Suppressor macrophage (primary cell): ENCODE measurements around the gene LSM7.

Experiments used
- DNase-seq, 4 experiments: peaks; one replicate each; pipeline ENCODE4 v3.0.0-alpha.2; 2020 to 2022
- total RNA-seq, 17 experiments: gene quantifications; one replicate each; lab custom pipeline; 2026; ENCODE audit warnings: mixed read lengths in 6 of 17, inconsistent platforms in 3 of 17; lab: John Stamatoyannopoulos, UW

Gene LSM7
- total RNA-seq: 6.1 to 25.4 (median 11.0) reads per million in 17 experiments

- peak; percentile 97 to 99 (median 97) for DNase-seq
These were observed at the start of gene LSM7, which contains the start of gene SPPL2B for GRCh38 chr19:2328401-2329148. LSM7 (minus strand) TSS chr19:2328586; CDS start chr19:2328566, 20 bp downstream. SPPL2B (plus strand) TSS chr19:2328684; CDS start chr19:2328710, 26 bp downstream.

GRCh38 chr19:2376784-2377519 is 48.6 kb upstream of the LSM7 start:
- DNase-seq: no peak

GRCh38 chr19:2375353-2376121 is 47.2 kb upstream of the LSM7 start:
- no peak for DNase-seq

DNA sequence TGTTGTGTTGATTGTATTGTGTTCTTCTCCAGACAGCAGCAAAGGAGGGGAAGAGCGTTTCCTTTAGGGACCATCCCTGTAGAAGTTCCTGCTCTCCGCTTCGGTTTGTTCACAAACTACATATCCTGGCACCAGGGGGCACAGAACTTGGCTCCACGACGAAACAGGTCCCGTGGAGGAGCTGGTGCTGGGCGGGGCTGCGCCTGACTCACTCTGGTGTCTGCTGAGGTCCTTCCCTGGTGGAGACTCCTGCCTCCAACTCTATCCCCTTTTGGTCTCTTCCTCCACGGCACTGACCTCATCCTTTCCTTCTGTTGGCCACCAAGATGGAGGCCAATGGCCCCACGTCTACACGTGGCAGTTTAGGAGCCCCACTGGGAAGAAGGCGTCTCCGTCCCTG is 46.4 kb upstream of the LSM7 start:
- no peak for DNase-seq

DNA sequence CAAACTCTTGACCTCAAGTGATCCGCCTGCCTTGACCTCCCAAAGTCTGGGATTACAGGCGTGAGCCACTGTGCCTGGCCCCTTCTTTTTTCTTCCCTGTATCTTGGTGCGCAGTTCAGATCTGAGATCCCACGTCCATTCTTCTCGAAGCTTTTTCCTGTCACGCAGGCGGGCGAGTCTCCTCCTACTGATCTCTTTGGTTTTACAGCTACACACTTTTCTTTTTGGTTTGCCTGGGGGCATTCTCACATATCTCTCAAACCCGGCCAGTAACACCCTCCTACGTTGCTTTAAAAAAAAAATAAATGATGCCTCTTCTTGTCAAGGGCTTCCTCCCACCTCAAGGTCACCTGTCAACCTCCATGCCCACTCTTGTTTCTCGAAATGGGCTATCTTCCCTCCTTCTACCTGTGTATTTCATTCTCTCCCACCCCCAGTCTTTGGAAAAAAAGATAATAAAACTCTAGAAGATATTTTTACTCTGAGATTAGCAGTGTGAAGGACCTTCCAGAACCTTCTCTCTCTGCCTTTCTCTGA is 43.8 kb upstream of the LSM7 start:
- no peak for DNase-seq

GRCh38 chr19:2371656-2372055 is 43.3 kb upstream of the LSM7 start:
- DNase-seq: peak; percentile 61 to 83 (median 72)

GRCh38 chr19:2365201-2365970 is 37.0 kb upstream of the LSM7 start:
- no peak for DNase-seq

DNA sequence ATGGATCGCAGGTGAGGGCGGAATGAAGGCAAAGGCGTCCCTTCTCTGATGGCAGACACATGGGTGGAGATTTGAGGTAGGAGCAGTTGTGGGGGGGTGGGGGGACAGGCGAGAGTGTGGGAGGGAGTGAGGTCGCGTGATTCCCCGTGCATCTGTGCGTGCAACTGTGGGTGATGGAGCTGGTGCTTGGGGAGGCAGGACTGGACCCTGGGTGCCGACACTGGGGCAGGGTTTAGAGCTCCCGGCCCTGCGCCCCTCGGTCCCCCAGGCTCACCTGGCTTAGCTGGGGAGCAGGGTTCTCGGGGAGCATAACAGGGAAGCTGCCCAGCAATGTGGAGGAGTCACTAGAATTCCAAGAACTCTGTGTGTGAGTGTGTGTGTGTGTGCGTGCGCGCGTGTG is 35.0 kb upstream of the LSM7 start:
- no peak for DNase-seq

DNA sequence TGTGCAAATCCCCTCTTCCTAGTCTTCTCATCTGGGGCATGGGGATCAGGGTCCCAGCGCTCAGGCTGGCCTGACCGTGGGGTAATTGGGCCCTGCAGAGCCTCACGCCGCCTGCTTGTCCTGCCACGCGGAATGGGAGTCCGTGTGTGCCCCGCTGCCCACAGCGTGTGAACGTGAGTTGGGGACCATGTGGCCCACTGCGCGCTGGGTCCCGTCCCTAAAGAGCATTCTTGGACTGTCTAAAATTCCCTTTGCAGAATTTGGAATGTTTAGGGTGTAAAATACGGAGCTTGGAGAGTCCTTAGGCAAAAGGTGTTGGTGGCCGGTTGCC is 34.5 kb upstream of the LSM7 start:
- DNase-seq: no peak

DNA sequence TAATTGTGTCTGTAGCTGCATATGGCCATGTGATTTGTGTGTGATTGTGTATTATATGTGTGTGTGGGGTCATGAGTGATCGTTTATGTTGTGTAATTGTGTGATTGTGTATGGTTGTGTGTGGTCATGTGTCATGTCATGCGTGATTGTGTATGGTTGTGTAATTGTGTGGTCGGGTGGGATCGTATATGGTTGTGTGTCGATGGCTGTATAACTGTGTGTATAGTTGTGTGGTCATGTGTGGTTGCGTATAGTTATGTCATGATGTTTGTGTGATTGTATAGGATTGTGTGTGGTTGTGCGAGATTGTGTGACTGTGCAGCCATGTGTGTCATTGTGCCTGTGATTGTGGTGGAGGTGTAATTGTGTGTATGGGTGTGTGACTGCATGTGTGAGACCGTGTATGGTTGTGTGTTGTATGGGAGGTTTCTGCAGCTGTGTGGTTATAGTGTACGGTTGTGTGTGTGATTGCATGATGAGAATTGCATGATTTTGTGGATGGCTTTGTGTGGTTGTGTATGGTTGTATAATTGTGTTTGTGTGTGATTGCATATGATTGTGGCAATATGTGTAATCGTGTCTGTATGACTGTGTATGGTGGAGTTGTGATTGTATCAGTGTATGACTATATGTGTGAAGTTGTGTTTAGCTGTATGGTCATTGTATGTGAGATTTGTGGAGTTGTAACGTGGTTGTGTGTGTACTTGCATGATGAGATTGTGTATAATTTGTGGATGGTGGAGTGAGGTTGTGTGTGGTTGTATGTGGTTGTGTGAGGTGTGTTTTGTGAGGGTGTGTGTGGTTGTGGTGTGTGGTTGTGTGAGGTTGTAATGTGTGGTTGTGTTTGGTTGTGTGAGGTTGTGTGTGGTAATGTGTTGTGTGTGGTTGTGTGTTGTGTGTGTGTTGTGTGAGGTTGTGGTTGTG is 33.9 kb upstream of the LSM7 start:
- DNase-seq: no peak

DNA sequence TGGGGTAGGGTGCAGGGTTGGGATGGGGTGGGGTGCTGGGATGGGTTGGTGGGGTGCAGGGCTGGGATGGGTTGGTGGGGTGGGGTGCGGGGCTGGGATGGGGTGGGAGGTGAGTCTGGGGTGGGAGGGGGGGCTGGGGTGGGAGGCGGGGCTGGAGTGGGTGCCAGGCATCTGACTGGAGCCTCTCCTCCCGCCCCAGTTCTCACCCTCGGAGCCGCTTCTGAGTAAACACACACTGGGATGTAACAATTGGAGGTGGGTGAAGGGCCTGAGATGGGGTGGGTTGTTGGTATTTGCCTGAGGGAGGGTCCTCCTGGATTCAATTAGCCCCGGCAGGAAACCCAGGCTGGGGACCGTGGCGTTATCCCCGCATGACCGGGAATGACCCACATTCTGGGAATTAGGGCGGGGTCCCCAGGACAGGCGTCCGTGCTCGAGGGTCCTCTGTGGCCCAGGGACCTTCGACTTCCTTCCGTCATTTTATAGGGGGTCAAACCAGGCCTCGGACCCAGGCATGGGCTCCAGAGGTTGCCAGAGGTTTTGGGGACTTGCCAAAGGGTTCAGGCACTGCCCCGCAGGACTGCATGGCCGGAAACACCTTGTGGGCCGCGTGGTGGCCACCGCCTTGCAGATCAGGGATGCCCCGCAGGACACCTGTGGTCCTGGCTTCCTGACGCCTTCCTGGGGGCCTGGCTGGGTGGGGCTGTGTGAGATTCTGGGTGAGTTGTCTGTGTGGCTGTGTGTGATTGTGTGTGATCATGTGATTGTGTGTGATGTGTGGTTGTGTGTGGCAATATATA is 33.1 kb upstream of the LSM7 start:
- DNase-seq: no peak

DNA sequence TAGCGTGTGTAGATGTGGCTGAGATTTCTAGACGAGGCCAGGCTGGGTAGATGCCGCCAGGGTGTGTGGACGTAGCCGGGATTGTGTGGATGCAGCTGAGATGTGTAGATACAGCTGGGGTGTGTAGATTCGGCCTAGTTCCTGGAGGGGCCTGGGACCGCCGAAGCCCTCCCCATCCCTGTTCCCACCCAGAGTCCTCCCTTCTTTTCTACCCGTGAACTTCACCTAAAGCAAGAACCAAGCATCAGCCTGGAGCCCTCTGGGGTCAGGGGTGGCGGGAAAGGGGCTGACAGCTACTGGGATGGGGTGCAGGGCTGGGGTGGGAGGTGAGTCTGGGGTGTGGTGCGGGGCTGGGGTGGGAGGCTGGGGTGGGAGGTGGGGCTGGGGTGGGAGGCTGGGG is 32.4 kb upstream of the LSM7 start:
- DNase-seq: no peak

DNA sequence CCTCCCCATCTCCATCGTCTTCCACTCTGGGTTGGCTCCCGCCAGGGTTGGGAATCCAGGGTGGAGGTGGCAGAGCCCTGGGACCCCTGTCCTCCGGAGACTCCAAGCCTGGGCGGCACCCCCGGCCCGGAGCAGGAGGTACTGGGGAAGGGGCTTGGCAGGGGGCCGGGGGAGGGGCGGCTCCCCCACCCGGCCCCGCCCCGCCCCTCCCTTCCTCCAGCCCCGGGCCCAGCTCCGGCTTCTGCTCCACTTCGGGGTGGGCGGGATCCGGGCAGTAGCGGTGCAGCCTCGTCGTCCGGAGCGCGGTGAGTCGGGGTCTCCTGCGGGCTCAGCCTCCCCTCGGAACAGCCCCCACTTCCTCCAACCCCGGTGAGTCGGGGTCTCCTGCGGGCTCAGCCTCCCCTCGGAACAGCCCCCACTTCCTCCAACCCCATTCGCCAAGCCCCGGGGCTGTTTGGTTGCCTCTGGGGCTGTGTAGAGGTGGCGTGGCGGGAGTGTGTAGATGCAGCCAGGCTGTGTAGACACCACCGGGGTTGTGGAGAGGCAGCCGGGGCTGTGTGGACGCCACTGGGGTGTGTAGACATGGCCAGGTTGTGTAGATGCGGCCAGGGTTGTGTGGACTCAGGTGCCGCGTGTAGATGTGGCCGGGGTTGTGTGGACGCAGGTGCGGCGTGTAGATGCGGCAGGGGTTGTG is 31.8 kb upstream of the LSM7 start, which contains the start of gene TMPRSS9:
Gene TMPRSS9, plus strand, starts transcription at position 274 of the 694 bp plus-strand sequence. CDS start 29,521 bp downstream, outside the sequence.
- no peak for DNase-seq

DNA sequence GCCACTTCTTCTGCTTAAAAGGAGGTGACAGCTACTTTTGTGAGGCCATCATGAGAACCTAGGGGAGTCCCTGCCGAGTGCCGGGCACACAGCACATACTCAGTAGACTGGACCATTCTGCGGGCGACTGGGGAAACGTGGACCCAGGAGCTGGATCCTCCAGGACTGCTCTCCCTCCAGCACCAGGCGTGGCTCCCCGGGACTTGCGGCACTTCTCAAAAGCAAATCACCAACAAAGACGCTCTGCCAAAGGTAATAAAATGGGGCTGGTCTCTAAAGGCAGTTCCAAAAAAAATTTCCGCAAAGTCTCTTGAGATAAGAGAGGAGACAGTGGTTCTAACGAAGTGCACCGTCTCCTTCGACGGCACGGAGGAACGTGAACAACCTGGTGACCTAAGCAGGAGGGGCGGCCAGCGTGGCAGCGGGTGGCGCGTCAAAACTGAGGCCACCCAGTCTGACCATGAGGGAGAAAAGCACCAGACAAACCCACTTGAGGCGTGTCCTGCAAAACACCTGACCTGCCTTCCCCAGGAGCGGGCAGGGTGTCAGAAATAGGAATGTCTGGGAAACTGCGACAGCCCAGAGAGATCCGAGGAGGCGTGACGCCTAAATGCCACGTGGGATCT is 30.3 kb upstream of the LSM7 start:
- no peak for DNase-seq

- no peak for DNase-seq
These were observed 29.2 kb upstream of the LSM7 start for GRCh38 chr19:2357279-2358206.

GRCh38 chr19:2356036-2356646 is 27.8 kb upstream of the LSM7 start:
- DNase-seq: no peak
